ENCODE measurements around the gene STX1B. TPM values are rescaled to one million over a fixed set of nuclear protein-coding genes. Genes with fewer than 3 reads are reported as not detected.

STX1B gene
- total RNA-seq, 1 donor from 2014 or later = 4.5 TPM

DNA sequence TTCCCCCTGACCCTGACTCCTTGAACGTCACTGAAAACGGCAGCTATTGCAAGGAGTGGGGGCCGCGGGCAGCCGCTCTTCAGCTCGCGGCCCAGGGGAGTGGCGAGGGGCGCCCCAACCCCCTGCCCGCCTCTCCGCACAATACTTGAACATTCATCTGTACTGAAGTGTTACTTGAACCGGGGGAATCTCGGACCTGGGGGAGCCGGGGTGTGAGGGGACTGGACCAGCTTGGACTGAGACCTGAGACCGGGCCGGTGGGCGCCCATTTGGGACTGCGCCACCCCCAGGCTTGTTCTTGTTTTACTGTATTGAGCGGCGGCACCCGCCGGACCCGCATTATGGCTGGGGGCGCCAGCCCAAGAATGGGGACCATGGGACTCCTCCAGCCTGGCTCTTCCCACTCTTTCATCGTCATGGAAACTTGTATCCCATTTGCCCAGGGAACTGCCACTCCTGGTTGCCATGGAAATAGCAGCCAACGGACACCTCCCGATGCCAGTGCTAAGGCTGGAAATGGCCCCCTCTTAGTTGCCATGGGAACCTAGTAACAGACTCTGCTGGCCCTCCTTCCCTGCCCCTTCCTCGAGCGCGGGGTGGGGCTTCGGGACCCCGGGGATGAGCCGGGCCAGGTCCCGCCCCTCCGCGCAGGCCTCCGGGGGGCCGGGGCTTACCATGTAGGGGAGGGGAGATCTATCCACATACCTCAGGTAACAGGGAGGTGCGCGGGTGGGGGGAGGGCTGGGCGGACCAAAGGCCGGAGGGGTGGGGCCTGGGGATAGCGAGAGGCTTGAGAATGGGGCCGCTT, 62.4 kb downstream of the STX1B start:
- H3K27me3 Mint-ChIP-seq (ENCODE audit: unreplicated experiment) = no peaks in the 10 kb centered on the region
- TF ChIP-seq, protein P1, sequence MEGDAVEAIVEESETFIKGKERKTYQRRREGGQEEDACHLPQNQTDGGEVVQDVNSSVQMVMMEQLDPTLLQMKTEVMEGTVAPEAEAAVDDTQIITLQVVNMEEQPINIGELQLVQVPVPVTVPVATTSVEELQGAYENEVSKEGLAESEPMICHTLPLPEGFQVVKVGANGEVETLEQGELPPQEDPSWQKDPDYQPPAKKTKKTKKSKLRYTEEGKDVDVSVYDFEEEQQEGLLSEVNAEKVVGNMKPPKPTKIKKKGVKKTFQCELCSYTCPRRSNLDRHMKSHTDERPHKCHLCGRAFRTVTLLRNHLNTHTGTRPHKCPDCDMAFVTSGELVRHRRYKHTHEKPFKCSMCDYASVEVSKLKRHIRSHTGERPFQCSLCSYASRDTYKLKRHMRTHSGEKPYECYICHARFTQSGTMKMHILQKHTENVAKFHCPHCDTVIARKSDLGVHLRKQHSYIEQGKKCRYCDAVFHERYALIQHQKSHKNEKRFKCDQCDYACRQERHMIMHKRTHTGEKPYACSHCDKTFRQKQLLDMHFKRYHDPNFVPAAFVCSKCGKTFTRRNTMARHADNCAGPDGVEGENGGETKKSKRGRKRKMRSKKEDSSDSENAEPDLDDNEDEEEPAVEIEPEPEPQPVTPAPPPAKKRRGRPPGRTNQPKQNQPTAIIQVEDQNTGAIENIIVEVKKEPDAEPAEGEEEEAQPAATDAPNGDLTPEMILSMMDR (IDR thresholded peaks at IDR 0.05) = no peak
- H3K4me1 Mint-ChIP-seq (ENCODE audit: unreplicated experiment) = peaks cover 27% of the 10 kb centered on the region
- peak; percentile 98 for DNase-seq (ENCODE audit: extremely low spot score, unreplicated experiment)
- peak overlapping the region; percentile 86 for H3K4me3 Mint-ChIP-seq (ENCODE audit: unreplicated experiment)
- no peaks in the 10 kb centered on the region for H3K9me3 Mint-ChIP-seq (ENCODE audit: unreplicated experiment)
- H3K27ac Mint-ChIP-seq (ENCODE audit: unreplicated experiment) = peak overlapping the region; percentile 97
- H3K36me3 Mint-ChIP-seq (ENCODE audit: unreplicated experiment) = peaks cover 14% of the 10 kb centered on the region

DNA sequence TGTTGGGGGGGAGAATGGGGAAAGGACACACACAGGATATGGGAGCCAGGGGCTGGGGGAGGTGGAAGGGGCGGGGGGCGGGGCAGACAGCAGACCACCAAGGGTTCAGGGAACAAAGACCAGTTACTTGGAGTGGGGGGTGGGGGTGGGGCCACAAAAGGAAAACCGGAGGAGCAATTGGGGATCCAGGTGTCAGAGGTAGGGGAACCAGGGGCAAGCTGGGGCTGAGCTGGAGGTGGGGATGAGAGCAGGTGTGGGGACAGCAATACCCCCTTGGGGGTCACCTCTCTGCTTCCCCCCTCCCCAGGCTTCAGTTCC, 62.9 kb downstream of the STX1B start:
- no peaks in the 10 kb centered on the region for H3K9me3 Mint-ChIP-seq (ENCODE audit: unreplicated experiment)
- H3K4me1 Mint-ChIP-seq (ENCODE audit: unreplicated experiment) = peaks cover 26% of the 10 kb centered on the region
- no peak for DNase-seq (ENCODE audit: extremely low spot score, unreplicated experiment)
- TF ChIP-seq, protein P1 (IDR thresholded peaks at IDR 0.05) = no peak
- no peaks in the 10 kb centered on the region for H3K27me3 Mint-ChIP-seq (ENCODE audit: unreplicated experiment)
- H3K27ac Mint-ChIP-seq (ENCODE audit: unreplicated experiment) = peak overlapping the region; percentile 97
- H3K36me3 Mint-ChIP-seq (ENCODE audit: unreplicated experiment) = peaks cover 14% of the 10 kb centered on the region
- no peak overlapping the region for H3K4me3 Mint-ChIP-seq (ENCODE audit: unreplicated experiment)

DNA sequence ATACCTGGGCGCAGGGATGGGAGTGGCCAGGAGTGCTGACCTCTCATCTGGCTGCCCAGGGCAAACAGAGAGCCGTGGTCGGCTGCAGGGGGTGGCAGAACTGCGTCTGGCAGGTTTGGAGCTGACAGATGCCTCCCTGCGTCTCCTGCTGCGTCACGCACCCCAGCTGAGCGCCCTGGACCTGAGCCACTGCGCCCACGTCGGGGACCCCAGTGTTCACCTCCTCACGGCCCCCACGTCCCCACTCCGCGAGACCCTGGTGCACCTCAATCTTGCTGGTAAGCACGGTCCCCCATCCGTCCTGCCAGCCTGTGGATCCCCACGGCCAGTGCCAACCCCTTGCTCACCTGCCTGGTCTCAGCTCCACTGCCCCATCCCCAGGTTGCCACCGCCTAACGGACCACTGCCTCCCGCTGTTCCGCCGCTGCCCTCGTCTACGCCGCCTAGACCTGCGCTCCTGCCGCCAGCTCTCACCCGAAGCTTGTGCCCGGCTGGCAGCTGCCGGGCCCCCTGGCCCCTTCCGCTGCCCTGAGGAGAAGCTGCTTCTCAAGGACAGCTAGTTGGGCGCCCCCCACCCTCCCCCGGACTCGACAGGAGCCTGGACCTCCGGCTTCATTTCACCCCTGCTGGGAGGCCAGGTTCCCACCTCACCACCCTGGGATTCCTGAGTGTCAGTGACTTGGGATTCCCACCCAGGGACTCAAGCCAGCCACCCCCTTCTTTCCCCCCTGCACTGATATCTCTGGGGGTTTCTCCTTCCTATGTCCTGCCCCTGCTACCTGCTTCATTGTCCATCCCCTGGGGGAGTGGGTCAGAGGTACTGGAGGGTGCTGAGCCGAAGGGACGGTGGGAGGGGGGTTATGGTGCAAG, 63.5 kb downstream of the STX1B start:
- TF ChIP-seq, protein P1 (IDR thresholded peaks at IDR 0.05) = no peak
- no peaks in the 10 kb centered on the region for H3K27me3 Mint-ChIP-seq (ENCODE audit: unreplicated experiment)
- no peak overlapping the region for H3K4me3 Mint-ChIP-seq (ENCODE audit: unreplicated experiment)
- peaks cover 14% of the 10 kb centered on the region for H3K36me3 Mint-ChIP-seq (ENCODE audit: unreplicated experiment)
- no peak for DNase-seq (ENCODE audit: extremely low spot score, unreplicated experiment)
- H3K4me1 Mint-ChIP-seq (ENCODE audit: unreplicated experiment) = peaks cover 27% of the 10 kb centered on the region
- no peaks in the 10 kb centered on the region for H3K9me3 Mint-ChIP-seq (ENCODE audit: unreplicated experiment)
- peak overlapping the region; percentile 66 for H3K27ac Mint-ChIP-seq (ENCODE audit: unreplicated experiment)

DNA sequence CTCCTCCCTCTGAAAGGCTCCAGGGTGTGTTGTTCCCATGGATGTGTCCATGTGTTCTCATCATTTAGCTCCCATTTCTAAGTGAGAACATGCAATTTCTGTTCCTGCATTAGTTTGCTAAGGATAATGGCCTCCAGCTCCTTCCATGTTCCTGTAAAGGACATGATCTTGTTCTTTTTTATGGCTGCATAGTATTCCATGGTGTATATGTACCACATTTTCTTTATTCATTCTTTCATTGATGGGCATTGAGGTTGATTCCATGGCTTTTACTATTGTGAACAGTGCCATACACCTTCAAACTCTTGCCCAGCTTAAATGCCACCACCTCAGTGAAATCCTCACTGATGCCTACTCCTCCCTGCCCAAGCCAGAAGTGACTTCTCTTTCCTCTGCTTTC, 66.1 kb downstream of the STX1B start:
- DNase-seq (ENCODE audit: extremely low spot score, unreplicated experiment) = no peak
- H3K27me3 Mint-ChIP-seq (ENCODE audit: unreplicated experiment) = no peaks in the 10 kb centered on the region
- peaks cover 16% of the 10 kb centered on the region for H3K36me3 Mint-ChIP-seq (ENCODE audit: unreplicated experiment)
- H3K4me3 Mint-ChIP-seq (ENCODE audit: unreplicated experiment) = no peak overlapping the region
- TF ChIP-seq, protein P1 (IDR thresholded peaks at IDR 0.05) = no peak
- no peaks in the 10 kb centered on the region for H3K9me3 Mint-ChIP-seq (ENCODE audit: unreplicated experiment)
- H3K4me1 Mint-ChIP-seq (ENCODE audit: unreplicated experiment) = peaks cover 8% of the 10 kb centered on the region
- H3K27ac Mint-ChIP-seq (ENCODE audit: unreplicated experiment) = no peak overlapping the region

DNA sequence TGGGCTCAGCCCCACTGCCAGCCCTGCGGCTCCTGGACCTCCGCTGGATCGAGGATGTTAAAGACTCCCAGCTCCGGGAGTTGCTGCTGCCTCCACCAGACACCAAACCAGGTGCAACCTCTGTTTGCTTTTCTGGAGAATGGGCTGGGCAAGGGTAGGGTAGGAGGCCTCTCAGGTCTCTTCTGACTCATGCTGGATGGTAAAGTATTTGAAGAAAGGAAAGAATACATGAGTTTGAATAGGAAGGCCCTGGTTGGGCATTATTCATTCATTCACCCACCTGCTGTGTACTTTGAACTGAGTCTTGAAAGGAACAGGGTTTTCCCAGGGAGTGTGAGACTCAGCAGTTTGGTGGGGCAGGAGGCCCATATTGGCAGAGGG, 68.0 kb downstream of the STX1B start:
- peaks cover 13% of the 10 kb centered on the region for H3K36me3 Mint-ChIP-seq (ENCODE audit: unreplicated experiment)
- no peak for DNase-seq (ENCODE audit: extremely low spot score, unreplicated experiment)
- H3K4me3 Mint-ChIP-seq (ENCODE audit: unreplicated experiment) = no peak overlapping the region
- H3K4me1 Mint-ChIP-seq (ENCODE audit: unreplicated experiment) = peaks cover 4% of the 10 kb centered on the region
- TF ChIP-seq, protein P1 (IDR thresholded peaks at IDR 0.05) = no peak
- H3K27me3 Mint-ChIP-seq (ENCODE audit: unreplicated experiment) = no peaks in the 10 kb centered on the region
- H3K9me3 Mint-ChIP-seq (ENCODE audit: unreplicated experiment) = no peaks in the 10 kb centered on the region
- no peak overlapping the region for H3K27ac Mint-ChIP-seq (ENCODE audit: unreplicated experiment)
